Measurements from ENCODE around the gene AQP10.
"Not testable (repeated sequence)": the region's sequence is repeated elsewhere in the genome, so short reads cannot be mapped to it uniquely, and the experiment has no call there.

AQP10 gene

DNA sequence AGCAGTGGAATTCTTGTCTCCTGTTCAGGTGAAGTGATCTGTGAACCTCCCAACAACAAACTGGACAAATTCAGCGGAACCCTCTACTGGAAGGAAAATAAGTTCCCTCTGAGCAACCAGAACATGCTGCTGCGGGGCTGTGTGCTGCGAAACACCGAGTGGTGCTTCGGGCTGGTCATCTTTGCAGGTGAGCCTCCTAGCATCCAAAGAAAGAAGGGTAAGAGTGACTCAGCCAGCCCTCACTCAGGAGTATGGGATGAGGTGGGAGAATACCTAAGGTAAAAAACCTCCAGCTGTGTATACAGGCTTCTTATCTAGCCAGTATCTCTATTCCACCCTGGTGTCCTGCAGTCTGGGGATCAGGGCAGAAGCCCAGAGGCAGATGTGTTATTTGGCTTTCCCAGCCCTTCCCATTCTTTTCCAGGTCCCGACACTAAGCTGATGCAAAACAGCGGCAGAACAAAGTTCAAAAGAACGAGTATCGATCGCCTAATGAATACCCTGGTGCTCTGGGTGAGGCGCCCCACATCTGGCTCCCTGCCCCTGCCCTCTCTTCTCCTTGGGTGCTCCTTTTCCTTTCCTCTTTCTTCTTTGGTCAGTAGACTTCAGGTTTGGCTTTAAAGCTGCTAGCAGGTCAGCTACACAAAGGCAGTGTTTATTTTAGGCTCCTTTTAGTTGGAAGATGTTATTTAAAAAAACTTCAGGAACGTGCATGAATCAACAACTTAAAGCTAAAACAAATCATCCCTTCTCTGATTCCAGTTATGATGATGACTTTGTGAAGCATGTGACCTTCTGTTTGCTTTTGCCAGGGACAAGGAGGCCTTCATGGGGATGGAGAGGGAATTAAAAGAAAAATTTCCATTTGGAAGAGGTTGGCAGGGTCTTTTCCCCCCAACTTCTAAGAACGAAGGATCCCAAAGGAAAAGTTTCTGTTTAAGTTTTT, 13.5 kb downstream of the AQP10 start:
- Histone ChIP-seq H3K4me1 (ENCODE audit: insufficient read depth, low read length) (peaks cover 19% of the 10 kb centered on the region), H3K27me3 (ENCODE audit: control insufficient read depth in 1 of 2, insufficient read depth in 2 of 2, low read length in 2 of 2) (no peaks in the 10 kb centered on the region), H3K36me3 (ENCODE audit: insufficient read depth, low read length) (peaks cover 60% of the 10 kb centered on the region), H3K9ac (ENCODE audit: low read length) (no peak overlapping the region), H3K27ac (ENCODE audit: low read depth, low read length) (no peak overlapping the region), H3K4me3 (ENCODE audit: low read depth in 1 of 2, low read length in 2 of 2) (no peak overlapping the region), H3K9me3 (ENCODE audit: low read length) (no peaks in the 10 kb centered on the region)

DNA sequence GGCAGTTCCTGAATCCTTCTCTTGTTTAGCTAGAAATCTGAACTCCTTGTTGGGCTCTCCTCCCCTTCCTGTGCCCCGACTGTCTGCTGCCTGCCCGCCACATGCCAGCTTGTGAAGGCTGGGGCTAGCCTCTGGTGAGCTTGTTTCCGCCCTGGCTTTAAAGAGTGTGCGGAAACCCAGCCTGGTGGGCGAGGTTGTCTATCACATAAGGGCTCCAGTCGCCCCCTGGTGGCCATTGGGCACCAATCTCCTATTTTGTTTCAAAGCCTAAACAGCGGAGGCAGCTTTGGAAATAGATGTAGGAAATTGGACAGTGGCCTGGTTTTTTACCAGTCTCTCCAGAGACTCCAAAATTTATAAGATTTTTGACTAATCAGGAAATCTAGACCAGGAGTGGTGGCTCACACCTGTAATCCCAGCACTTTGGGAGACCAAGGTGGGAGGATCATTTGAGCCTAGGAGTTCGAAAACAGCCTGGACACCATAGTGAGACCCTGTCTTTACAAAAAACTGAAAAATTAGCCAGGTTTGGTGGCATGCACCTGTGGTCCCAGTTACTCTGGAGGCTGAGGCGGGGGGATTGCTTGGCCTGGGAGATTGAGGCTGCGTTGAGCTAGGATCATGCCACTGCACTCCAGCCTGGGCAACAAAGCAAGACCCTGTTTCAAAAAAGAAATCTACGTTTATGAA, 14.3 kb downstream of the AQP10 start:
- H3K27ac ChIP-seq (ENCODE audit: low read depth, low read length), result no peak overlapping the region
- H3K9me3 ChIP-seq (ENCODE audit: low read length), result no peaks in the 10 kb centered on the region
- no peaks in the 10 kb centered on the region for H3K27me3 ChIP-seq (ENCODE audit: control insufficient read depth in 1 of 2, insufficient read depth in 2 of 2, low read length in 2 of 2)
- H3K4me1 ChIP-seq (ENCODE audit: insufficient read depth, low read length), result peaks cover 18% of the 10 kb centered on the region
- H3K9ac ChIP-seq (ENCODE audit: low read length), result no peak overlapping the region
- peaks cover 68% of the 10 kb centered on the region for H3K36me3 ChIP-seq (ENCODE audit: insufficient read depth, low read length)
- H3K4me3 ChIP-seq (ENCODE audit: low read depth in 1 of 2, low read length in 2 of 2), result no peak overlapping the region

DNA sequence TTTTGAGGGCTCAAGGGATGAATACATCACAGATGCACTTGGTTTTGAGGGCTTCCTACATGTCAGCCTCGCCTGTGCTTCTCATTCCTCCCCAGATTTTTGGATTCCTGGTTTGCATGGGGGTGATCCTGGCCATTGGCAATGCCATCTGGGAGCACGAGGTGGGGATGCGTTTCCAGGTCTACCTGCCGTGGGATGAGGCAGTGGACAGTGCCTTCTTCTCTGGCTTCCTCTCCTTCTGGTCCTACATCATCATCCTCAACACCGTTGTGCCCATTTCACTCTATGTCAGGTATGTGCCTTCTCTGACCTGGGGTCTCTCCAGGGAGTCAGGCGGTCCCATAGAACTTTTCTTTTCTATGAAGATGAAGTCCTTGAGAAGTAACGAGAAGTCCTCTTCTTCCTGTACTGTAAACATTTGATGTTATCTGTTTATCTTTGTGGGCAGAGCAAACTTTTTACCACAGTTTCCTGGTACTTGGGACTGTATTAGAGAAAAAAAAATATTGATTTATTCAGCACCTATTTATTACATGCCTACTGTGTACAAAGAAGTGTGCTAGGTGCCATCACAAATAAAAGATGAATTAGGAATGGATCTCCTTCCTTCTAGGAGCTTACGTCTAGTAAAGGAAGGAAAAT, 16.5 kb downstream of the AQP10 start:
- Histone ChIP-seq H3K27me3 (ENCODE audit: control insufficient read depth in 1 of 2, insufficient read depth in 2 of 2, low read length in 2 of 2) (no peaks in the 10 kb centered on the region), H3K4me1 (ENCODE audit: insufficient read depth, low read length) (peaks cover 18% of the 10 kb centered on the region), H3K36me3 (ENCODE audit: insufficient read depth, low read length) (peaks cover 71% of the 10 kb centered on the region), H3K4me3 (ENCODE audit: low read depth in 1 of 2, low read length in 2 of 2) (no peak overlapping the region), H3K9me3 (ENCODE audit: low read length) (no peaks in the 10 kb centered on the region), H3K27ac (ENCODE audit: low read depth, low read length) (no peak overlapping the region), H3K9ac (ENCODE audit: low read length) (no peak overlapping the region)

DNA sequence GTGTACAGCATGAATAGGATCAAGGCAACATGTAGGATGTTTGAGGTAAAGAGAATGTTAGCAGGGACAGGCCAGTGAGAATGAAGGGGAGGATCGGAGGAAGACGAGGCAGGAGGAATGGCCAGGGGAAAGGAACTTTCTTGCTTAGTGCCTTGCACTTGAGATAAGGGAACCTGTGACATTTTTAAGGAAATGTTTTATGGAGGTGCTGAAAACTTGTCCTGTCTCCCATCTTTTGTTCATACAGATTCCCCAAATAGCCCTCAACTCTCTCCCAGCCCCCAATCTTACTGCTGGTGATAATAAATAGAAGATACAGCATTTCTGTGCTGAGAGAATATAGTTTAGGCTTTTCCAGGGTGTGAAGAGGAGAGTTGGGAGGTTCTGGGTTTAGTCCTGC, 18.0 kb downstream of the AQP10 start:
- peaks cover 17% of the 10 kb centered on the region for H3K4me1 ChIP-seq (ENCODE audit: insufficient read depth, low read length)
- H3K9ac ChIP-seq (ENCODE audit: low read length), result no peak overlapping the region
- H3K9me3 ChIP-seq (ENCODE audit: low read length), result no peaks in the 10 kb centered on the region
- no peaks in the 10 kb centered on the region for H3K27me3 ChIP-seq (ENCODE audit: control insufficient read depth in 1 of 2, insufficient read depth in 2 of 2, low read length in 2 of 2)
- H3K4me3 ChIP-seq (ENCODE audit: low read depth in 1 of 2, low read length in 2 of 2), result no peak overlapping the region
- peaks cover 78% of the 10 kb centered on the region for H3K36me3 ChIP-seq (ENCODE audit: insufficient read depth, low read length)
- no peak overlapping the region for H3K27ac ChIP-seq (ENCODE audit: low read depth, low read length)

DNA sequence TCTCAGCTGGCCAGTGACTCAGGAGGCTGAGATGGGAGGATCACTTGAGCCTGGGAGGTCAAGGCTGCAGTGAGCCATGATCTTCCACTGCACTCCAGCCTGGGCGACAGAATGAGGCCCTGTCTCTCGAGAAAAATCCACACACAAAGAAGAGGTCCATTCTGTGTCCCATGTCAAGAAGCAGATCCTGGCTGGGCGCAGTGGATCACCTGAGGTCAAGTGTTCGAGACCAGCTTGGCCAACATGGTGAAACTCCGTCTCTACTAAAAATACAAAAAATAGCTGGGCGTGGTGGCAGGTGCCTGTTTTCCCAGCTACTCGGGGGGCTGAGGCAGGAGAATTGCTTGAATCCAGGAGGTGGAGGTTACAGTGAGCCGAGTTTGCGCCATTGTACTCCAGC, 20.5 kb downstream of the AQP10 start:
- H3K4me3 ChIP-seq (ENCODE audit: low read depth in 1 of 2, low read length in 2 of 2); H3K27ac ChIP-seq (ENCODE audit: low read depth, low read length); H3K4me1 ChIP-seq (ENCODE audit: insufficient read depth, low read length); H3K27me3 ChIP-seq (ENCODE audit: control insufficient read depth in 1 of 2, insufficient read depth in 2 of 2, low read length in 2 of 2); H3K9ac ChIP-seq (ENCODE audit: low read length); H3K9me3 ChIP-seq (ENCODE audit: low read length): not testable (repeated sequence)
- H3K36me3 ChIP-seq (ENCODE audit: insufficient read depth, low read length), result peaks cover 91% of the 10 kb centered on the region

DNA sequence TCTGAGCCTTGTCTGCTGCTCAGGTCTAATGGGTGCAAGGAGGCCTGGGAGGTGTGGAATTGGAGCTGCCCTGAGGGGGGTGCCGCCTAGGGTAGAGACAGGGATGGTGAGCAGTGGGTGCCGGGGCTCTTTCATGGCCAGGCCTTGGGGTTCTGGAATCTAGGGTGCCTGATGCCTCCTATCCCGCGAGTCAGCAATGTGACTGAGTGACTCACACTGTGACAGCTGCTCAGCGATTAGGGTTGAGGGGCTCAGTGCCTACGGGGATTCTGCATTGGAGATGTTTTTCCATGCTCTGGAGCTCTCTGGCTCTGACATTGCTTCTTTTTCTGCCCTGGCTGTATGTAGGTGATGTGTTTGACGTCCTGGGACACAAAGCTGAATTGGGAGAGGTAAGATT, 21.2 kb downstream of the AQP10 start:
- no peak overlapping the region for H3K9ac ChIP-seq (ENCODE audit: low read length)
- peaks cover 92% of the 10 kb centered on the region for H3K36me3 ChIP-seq (ENCODE audit: insufficient read depth, low read length)
- H3K4me1 ChIP-seq (ENCODE audit: insufficient read depth, low read length), result no peaks in the 10 kb centered on the region
- no peaks in the 10 kb centered on the region for H3K27me3 ChIP-seq (ENCODE audit: control insufficient read depth in 1 of 2, insufficient read depth in 2 of 2, low read length in 2 of 2)
- H3K27ac ChIP-seq (ENCODE audit: low read depth, low read length), result no peak overlapping the region
- H3K9me3 ChIP-seq (ENCODE audit: low read length), result no peaks in the 10 kb centered on the region
- no peak overlapping the region for H3K4me3 ChIP-seq (ENCODE audit: low read depth in 1 of 2, low read length in 2 of 2)

DNA sequence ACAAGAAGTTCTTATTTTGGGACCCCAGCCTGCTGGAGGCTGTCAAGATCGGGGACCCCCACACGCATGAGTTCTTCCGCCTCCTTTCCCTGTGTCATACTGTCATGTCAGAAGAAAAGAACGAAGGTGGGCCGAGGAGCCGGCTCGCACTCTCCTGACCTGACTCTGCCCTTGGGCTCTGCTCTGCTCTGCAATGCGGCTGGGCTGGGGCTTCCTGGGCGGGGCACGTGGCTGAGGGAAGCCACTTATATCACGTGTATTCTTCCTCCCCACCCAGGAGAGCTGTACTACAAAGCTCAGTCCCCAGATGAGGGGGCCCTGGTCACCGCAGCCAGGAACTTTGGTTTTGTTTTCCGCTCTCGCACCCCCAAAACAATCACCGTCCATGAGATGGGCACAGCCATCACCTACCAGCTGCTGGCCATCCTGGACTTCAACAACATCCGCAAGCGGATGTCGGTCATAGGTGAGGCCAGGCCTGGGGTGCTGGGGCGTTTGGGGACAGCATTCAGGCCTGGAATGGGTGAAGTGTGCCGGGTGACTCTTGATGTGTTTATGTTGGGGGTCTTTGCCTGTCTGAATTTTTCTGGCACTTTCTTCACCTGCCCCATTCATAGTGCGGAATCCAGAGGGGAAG, 22.1 kb downstream of the AQP10 start:
- Histone ChIP-seq H3K27me3 (ENCODE audit: control insufficient read depth in 1 of 2, insufficient read depth in 2 of 2, low read length in 2 of 2) (no peaks in the 10 kb centered on the region), H3K9me3 (ENCODE audit: low read length) (no peaks in the 10 kb centered on the region), H3K36me3 (ENCODE audit: insufficient read depth, low read length) (peaks cover 83% of the 10 kb centered on the region), H3K27ac (ENCODE audit: low read depth, low read length) (no peak overlapping the region), H3K4me1 (ENCODE audit: insufficient read depth, low read length) (no peaks in the 10 kb centered on the region), H3K4me3 (ENCODE audit: low read depth in 1 of 2, low read length in 2 of 2) (no peak overlapping the region), H3K9ac (ENCODE audit: low read length) (no peak overlapping the region)

DNA sequence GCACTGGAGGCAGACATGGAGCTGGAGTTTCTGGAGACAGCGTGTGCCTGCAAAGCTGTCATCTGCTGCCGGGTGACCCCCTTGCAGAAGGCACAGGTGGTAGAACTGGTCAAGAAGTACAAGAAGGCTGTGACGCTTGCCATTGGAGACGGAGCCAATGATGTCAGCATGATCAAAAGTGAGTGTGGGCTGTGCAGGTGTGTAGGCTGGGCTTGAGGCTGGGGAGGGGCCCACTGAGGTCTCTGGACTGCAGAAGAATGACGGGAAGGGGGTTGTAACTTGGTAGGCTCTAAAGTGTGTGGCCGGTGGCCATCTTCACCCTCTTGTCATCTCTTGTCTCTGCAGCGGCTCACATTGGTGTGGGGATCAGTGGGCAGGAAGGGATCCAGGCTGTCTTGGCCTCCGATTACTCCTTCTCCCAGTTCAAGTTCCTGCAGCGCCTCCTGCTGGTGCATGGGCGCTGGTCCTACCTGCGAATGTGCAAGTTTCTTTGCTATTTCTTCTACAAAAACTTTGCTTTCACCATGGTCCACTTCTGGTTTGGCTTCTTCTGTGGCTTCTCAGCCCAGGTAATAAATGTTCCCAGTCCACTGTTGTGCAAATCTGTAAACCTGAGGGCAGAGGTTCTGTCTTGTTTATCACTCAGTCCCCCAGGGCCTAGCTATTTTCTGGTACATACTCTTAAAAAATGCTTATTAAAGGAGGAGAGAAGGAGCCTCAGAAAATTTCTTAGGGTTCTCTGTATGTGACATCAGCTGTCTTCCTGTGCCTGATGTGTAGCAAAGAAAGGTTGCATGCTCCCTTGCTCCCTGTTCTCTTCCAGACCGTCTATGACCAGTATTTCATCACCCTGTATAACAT, 24.3 kb downstream of the AQP10 start:
- Histone ChIP-seq H3K9ac (ENCODE audit: low read length) (no peak overlapping the region), H3K4me3 (ENCODE audit: low read depth in 1 of 2, low read length in 2 of 2) (no peak overlapping the region), H3K36me3 (ENCODE audit: insufficient read depth, low read length) (peaks cover 77% of the 10 kb centered on the region), H3K9me3 (ENCODE audit: low read length) (no peaks in the 10 kb centered on the region), H3K27ac (ENCODE audit: low read depth, low read length) (no peak overlapping the region), H3K4me1 (ENCODE audit: insufficient read depth, low read length) (no peaks in the 10 kb centered on the region), H3K27me3 (ENCODE audit: control insufficient read depth in 1 of 2, insufficient read depth in 2 of 2, low read length in 2 of 2) (no peaks in the 10 kb centered on the region)

DNA sequence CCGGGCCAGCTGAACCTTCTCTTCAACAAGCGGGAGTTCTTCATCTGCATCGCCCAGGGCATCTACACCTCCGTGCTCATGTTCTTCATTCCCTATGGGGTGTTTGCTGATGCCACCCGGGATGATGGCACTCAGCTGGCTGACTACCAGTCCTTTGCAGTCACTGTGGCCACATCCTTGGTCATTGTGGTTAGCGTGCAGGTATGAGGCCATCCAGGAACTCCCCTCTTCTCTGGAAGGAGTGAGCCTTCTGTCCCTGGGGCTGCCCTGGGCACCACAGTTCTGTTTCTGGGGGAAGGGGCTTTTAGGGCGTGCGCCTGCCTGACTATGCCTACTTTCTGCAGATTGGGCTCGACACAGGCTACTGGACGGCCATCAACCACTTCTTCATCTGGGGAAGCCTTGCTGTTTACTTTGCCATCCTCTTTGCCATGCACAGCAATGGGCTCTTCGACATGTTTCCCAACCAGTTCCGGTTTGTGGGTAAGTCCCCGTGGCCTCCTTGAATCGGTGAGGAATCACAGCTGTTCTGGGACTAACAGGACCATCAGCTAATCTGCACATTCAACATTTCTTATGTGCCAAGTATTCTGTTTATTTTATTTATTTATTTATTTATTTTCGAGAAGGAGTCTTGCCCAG, 25.5 kb downstream of the AQP10 start:
- Histone ChIP-seq H3K9ac (ENCODE audit: low read length) (no peak overlapping the region), H3K36me3 (ENCODE audit: insufficient read depth, low read length) (peaks cover 65% of the 10 kb centered on the region), H3K4me3 (ENCODE audit: low read depth in 1 of 2, low read length in 2 of 2) (no peak overlapping the region), H3K27ac (ENCODE audit: low read depth, low read length) (no peak overlapping the region), H3K27me3 (ENCODE audit: control insufficient read depth in 1 of 2, insufficient read depth in 2 of 2, low read length in 2 of 2) (no peaks in the 10 kb centered on the region), H3K4me1 (ENCODE audit: insufficient read depth, low read length) (no peaks in the 10 kb centered on the region), H3K9me3 (ENCODE audit: low read length) (no peaks in the 10 kb centered on the region)

DNA sequence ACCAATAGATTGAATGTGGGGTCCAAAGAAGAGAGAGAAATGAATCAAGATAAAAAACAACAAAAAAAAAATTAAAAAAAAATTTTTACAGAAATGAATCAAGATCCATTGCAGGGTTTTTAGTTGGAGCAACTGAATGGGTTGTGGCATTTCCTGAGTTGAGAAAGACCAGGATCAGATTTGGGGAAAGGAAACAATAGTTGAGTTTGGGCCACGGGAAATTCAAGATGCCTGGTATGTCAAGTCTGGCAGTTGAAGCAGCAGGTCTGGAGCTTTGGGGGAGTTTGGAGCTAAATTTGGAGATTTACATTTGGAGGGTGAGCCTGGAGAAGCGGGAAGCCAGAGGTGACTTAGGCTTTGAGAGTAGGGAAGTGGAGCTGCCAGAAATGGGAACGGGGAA, 27.1 kb downstream of the AQP10 start:
- peaks cover 50% of the 10 kb centered on the region for H3K36me3 ChIP-seq (ENCODE audit: insufficient read depth, low read length)
- peaks cover 6% of the 10 kb centered on the region for H3K4me1 ChIP-seq (ENCODE audit: insufficient read depth, low read length)
- no peaks in the 10 kb centered on the region for H3K9me3 ChIP-seq (ENCODE audit: low read length)
- no peak overlapping the region for H3K27ac ChIP-seq (ENCODE audit: low read depth, low read length)
- no peak overlapping the region for H3K4me3 ChIP-seq (ENCODE audit: low read depth in 1 of 2, low read length in 2 of 2)
- no peaks in the 10 kb centered on the region for H3K27me3 ChIP-seq (ENCODE audit: control insufficient read depth in 1 of 2, insufficient read depth in 2 of 2, low read length in 2 of 2)
- H3K9ac ChIP-seq (ENCODE audit: low read length), result no peak overlapping the region

Measured in muscle layer of colon (tissue), 2 donors.